Urinary bladder (tissue), 4 donors: ENCODE measurements around the gene THRAP3. TPM values are rescaled to one million over a fixed set of nuclear protein-coding genes. Genes with fewer than 3 reads are reported as not detected.
A peak's percentile ranks its signal among the peaks of the same experiment; 100 is the strongest.
"Not testable (repeated sequence)": the region's sequence is repeated elsewhere in the genome, so short reads cannot be mapped to it uniquely, and the experiment has no call there.

Experiments used
- DNase-seq: peaks from one replicate; pipeline ENCODE4 v3.0.0-alpha.2; 2015; ENCODE audit errors: extremely low spot score
- H3K27ac ChIP-seq: one replicate; pipeline ENCODE4 v1.5.1; 2013; ENCODE audit warnings: low read depth, mild to moderate bottlenecking, moderate library complexity
- H3K36me3 ChIP-seq: one replicate; pipeline ENCODE4 v1.6.1; 2013; ENCODE audit warnings: mild to moderate bottlenecking, moderate library complexity; ENCODE audit not compliant: insufficient read depth
- H3K4me1 ChIP-seq: one replicate; pipeline ENCODE4 v1.6.1; 2013; ENCODE audit warnings: mild to moderate bottlenecking, moderate library complexity; ENCODE audit not compliant: insufficient read depth
- H3K4me3 ChIP-seq: one replicate; pipeline ENCODE4 v1.5.1; 2013; ENCODE audit warnings: low read depth, low read length
- WGBS: extraction: QIAGEN DNeasy Blood & Tissue Kit; methylation state at CpG from one replicate; pipeline ENCODE4 v1.1.7; 2013; 5-methylcytosine and 5-hydroxymethylcytosine counted together
- polyA plus RNA-seq: library from polyadenylated mRNA; stranded (reverse); fragments of 200-250 nt; gene quantifications from one replicate; pipeline ENCODE4 v1.2.3, GENCODE V29; 2013
- total RNA-seq: library from RNA; depleted of rRNA; stranded (reverse); fragments of >200 nt; gene quantifications from one replicate; pipeline ENCODE4 v1.2.3, GENCODE V29; 2014
- donor health status: healthy with polysubstance abuse.
- donor health status: healthy.

THRAP3 gene
- total and polyA plus RNA-seq, 2 donors = 52.4 to 67.3 TPM

DNA sequence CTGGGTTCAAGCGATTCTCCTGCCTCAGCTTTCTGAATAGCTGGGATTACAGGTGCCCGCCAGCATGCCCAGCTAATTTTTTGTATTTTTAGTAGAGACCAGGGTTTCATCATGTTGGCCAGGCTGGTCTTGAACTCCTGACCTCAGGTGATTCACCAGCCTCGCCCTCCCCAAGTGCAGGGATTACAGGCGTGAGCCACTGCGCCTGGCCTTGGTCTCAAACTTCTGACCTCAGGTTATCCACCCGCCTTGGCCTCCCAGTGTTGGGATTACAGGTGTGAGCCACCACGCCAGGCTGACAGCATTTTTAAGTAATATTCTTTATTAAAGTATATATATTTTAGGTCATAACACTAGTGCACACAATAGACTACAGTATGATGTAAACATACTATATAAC is 2.3 kb upstream of the THRAP3 start:
- not testable (repeated sequence) for H3K4me1 ChIP-seq, H3K36me3 ChIP-seq, H3K4me3 ChIP-seq, H3K27ac ChIP-seq, DNase-seq
- 97% methylated on average over 7 of the region's 7 CpGs for WGBS

DNA sequence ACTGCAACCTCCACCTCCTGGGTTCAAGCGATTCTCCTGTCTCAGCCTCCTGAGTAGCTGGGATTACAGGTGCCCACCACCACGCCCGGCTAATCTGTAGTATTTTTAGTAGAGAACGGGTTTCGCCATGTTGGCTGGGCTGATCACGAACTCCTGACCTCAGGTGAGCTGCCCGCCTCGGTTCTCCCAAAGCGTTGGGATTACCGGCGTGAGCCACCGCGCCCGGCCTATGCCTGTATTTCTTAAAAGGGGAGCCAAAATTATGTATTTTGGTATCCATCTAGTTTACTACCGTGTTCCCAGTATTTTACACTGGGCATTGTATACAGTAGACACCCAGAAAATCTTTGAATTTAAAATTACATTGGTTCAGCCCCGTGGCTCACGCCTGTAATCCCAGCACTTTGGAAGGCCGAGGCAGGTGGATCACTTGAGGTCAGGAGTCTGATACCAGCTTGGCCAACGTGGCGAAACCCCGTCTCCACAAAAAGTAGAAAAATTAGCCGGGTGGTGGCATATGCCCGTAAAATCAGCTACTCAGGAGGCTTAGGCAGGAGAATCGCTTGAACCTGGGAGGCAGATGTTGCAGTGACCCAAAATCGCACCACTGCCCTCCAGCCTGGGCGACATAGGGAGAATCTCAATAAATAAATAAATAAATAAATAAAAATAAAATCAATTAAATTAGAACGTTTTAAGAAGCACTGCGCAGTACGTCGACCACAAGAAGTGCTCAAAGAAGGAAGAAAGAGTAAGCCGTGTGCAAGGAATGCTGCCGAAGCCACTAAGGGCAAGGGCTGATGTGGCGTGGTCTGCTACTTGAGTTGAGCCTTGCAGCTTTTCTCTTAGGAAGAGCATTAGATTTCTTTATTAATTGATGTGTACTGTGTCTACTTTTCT is 1.5 kb upstream of the THRAP3 start:
- peaks cover 5% of the 10 kb centered on the region for H3K4me1 ChIP-seq
- 81% methylated on average over 33 of the region's 33 CpGs for WGBS
- DNase-seq = no peak
- H3K27ac ChIP-seq = peak overlapping the region; percentile 93
- H3K36me3 ChIP-seq = no peaks in the 10 kb centered on the region
- H3K4me3 ChIP-seq = no peak overlapping the region

DNA sequence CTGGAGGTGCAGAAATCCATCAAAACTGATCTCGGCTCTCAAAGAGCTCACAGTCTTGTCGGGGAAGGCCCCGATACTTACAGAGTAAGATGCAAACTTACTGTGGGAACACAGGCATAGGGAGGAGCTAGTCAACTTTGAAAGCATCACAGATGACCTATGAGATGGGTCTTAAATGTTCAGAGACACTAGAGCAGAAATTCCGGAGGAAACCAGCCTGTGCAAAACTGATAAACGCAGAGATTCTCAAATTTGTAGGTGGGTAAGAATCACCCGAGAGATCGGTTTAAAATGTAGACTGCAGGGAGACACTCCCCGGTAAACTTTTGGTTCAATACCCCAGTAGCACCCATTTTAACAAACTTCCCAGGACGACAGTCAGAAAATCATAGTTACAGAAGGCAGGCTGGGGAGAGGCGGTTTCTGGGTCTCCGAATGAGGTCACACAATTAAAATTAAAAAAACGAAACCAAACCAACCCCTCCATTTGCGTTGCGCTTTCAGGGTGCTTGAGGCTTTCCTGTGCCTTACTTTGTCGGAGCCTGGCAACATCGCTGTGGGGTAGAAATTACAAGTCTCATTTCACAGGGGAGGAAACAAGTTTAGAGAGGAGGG is 755 bp upstream of the THRAP3 start:
- Histone ChIP-seq H3K36me3 (no peaks in the 10 kb centered on the region), H3K4me1 (peaks cover 5% of the 10 kb centered on the region), H3K27ac (peak overlapping the region; percentile 93), H3K4me3 (peak overlapping the region; percentile 43)
- WGBS = 1% methylated on average over 16 of the region's 16 CpGs
- DNase-seq = peak; percentile 33

DNA sequence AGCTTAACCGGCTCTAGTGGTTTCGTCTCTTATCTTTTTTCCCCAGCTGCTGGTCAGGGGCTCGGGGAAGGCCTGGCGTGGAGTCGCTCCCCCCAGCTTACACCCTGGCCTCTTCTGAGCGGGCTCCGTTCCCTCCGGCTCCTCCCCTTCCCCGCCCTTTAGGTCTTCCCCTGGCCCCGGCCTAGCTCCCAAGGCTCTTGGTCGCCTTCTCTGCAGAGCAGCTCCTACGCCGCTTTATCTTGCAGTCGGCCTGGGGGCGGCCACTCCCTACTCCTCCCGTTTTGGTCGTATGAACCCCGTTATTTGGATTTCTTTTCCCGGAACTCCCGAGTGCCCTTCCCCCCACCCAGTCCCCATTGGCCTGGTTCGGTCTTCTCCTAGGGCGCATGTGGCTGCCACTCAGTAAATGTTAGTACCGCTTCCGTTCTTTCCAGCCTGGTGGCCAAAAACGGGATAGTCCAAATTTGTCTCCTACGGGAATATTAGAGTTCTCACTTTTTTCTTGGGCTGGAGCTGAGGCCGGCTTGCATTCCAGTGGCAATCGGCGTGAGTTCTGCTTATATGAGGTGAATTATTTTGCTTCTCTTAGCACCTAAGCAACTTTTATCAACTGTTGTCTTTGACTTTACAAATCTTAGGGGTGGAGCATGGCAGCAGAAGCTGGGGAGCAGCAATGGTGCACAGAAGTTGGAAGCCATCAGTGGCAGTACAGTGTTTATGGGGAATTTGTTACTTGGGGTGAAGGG is 467 bp downstream of the THRAP3 start:
- H3K4me1 ChIP-seq = peaks cover 5% of the 10 kb centered on the region
- peak overlapping the region; percentile 91 for H3K27ac ChIP-seq
- H3K36me3 ChIP-seq = no peaks in the 10 kb centered on the region
- under 1% methylated on average over 29 of the region's 29 CpGs for WGBS
- H3K4me3 ChIP-seq = peak overlapping the region; percentile 61
- DNase-seq = peak; percentile 35

DNA sequence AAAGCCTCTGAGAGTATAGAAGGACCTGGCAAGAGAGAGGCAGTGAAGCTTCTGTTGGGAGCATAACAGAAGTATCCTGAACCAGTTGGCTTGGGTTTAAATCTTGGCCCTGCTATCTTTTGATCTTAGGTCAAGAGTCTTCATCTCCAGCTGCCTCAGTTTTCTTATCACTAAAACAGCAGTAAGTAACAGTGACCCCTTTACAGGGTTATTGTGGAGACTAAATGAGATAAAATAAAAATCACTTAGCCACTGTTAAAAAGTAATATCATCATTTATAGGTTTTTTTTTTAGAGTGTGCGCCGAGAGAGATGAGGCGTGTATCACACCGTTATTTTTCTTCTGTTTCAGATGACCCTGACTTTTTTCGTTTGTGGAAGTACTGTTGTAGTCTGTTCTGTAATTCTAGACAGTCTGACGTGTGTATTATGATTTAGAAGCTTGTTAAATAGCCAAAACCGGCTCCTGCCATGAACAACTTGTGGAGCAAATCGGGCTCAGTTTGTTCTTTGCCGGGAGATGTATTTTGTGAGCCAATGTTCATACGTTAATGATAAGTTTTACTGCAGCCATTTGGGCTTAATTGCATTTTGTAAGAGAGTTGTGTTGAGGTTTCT is 1.1 kb downstream of the THRAP3 start:
- Histone ChIP-seq H3K4me1 (peaks cover 5% of the 10 kb centered on the region), H3K36me3 (no peaks in the 10 kb centered on the region), H3K27ac (no peak overlapping the region), H3K4me3 (peak overlapping the region; percentile 61)
- WGBS = 24% methylated on average over 10 of the region's 10 CpGs
- DNase-seq = no peak

DNA sequence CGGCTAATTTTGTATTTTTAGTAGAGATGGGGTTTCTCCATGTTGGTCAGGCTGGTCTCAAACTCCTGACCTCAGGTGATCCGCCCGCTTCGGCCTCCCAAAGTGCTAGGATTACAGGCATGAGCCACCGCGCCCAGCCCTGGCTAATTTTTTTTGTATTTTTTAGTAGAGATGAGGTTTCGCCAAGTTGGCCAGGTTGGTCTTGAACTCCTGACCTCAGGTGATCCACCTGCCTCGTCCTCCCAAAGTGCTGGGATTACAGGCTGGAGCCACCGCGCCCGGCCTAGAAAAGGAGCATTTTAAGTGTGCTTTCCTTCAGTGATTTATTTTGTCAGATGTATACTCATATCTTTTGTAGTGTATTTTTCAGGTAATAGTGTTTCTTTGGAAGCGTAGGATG is 6.0 kb downstream of the THRAP3 start:
- not testable (repeated sequence) for H3K4me1 ChIP-seq, H3K36me3 ChIP-seq, H3K27ac ChIP-seq, DNase-seq, H3K4me3 ChIP-seq
- 93% methylated on average over 12 of the region's 12 CpGs for WGBS

DNA sequence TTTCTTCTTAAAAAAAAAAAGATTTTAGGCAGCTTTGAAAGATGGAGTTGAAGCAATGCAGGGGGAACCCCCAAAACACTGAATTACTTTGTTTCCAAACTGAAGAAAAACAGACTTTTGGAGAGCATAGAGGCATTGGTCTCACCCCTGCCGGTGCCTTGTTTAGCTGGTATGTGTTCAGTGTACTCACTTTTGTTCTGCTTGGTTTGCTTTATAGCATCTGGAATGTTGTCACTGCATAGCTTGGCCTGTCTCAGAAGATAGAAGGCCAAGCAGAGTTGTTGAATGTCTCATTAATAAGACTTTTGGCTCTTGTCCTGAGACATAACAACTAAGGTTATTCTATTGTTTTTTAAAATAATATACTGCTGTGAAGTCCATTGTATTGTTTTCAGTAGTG is 6.9 kb downstream of the THRAP3 start:
- no peaks in the 10 kb centered on the region for H3K36me3 ChIP-seq
- H3K4me3 ChIP-seq = no peak overlapping the region
- no peak overlapping the region for H3K27ac ChIP-seq
- DNase-seq = no peak
- WGBS = 83% methylated on average over 1 of the region's 1 CpG
- H3K4me1 ChIP-seq = peaks cover 2% of the 10 kb centered on the region

DNA sequence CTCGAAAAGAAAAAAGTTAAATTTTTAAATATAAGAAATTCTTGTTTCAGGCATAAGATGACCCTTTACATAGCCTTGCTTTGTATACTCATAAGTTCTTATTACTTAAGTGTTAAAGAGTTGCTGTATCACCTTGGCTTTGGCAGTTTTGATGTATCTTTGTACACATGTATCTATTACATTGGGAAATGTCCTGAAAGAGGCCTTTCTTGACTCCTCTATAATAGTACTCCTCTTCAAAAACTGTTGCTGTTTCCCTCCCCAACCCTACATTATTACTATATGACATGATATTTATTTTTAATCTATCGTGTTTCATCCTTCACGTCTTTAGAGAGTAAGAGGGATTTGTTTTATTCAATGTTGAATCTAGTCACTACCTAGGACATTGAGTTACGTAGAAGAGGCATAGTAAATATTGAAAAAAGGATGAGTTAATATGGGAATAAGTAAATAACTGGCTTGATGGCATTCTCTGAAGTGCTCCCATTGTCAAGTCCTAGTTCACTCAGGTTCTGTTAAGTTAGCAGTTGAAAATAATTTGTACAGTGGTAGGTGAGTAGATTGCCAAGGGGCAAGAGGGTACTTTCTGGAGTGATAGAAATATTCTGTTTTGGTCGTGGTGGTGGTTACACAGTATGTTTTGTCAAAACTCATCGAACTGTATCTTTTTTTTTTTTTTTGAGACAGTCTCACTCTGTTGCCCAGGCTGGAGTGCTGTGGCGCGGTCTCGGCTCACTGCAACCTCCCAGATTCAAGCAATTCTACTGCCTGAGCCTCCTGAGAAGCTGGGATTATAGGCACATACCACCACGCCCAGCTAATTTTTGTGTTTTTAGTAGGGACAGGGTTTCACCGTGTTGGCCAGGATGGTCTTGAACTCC is 8.2 kb downstream of the THRAP3 start:
- no peak for DNase-seq
- WGBS = 86% methylated on average over 11 of the region's 11 CpGs
- Histone ChIP-seq H3K36me3 (no peaks in the 10 kb centered on the region), H3K4me3 (no peak overlapping the region), H3K4me1 (peaks cover 2% of the 10 kb centered on the region), H3K27ac (no peak overlapping the region)

DNA sequence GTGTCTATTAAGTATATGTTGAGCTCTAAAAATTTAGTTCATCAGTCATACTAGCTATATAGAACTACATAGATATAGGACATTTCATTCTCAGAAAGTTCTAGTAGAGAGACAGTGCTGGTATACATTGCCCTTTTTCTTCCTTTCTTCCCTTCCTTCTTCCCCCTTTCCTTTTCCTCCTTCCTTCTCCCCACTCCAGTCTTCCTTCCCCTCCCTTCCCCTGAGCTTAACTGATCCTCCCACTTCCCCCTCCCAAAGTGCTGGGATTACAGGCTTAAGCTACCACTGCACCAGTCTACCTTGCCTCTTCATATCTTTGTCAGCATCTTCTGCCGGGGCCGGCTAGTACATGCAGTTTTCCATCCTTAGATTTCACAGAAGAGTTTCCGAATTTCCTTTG is 12.1 kb downstream of the THRAP3 start:
- Histone ChIP-seq H3K4me1 (no peaks in the 10 kb centered on the region), H3K36me3 (peaks cover 2% of the 10 kb centered on the region), H3K27ac (peak overlapping the region; percentile 23), H3K4me3 (no peak overlapping the region)
- no peak for DNase-seq
- 67% methylated on average over 3 of the region's 3 CpGs for WGBS

DNA sequence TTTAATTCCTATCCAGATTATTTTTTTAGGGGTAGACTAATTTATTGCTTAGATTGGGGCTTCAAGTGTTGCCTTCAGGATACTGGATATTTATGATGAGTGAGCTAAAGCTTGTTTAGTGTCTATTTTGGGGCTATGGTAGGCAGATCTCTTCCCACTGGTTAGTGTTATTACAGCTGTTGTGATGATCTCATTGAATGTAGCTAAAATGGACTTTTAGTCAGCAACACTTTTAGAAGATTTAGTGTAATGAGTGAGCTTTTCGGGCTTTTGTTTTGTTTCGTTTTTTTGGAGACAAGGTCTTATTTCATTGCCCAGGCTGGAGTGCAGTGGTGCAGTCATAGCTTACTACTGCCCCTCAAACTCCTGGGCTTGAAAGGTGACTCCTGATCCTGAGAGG is 14.2 kb downstream of the THRAP3 start:
- H3K4me3 ChIP-seq = no peak overlapping the region
- H3K4me1 ChIP-seq = no peaks in the 10 kb centered on the region
- no peak overlapping the region for H3K27ac ChIP-seq
- peaks cover 2% of the 10 kb centered on the region for H3K36me3 ChIP-seq
- no peak for DNase-seq
- WGBS = 63% methylated on average over 2 of the region's 2 CpGs

DNA sequence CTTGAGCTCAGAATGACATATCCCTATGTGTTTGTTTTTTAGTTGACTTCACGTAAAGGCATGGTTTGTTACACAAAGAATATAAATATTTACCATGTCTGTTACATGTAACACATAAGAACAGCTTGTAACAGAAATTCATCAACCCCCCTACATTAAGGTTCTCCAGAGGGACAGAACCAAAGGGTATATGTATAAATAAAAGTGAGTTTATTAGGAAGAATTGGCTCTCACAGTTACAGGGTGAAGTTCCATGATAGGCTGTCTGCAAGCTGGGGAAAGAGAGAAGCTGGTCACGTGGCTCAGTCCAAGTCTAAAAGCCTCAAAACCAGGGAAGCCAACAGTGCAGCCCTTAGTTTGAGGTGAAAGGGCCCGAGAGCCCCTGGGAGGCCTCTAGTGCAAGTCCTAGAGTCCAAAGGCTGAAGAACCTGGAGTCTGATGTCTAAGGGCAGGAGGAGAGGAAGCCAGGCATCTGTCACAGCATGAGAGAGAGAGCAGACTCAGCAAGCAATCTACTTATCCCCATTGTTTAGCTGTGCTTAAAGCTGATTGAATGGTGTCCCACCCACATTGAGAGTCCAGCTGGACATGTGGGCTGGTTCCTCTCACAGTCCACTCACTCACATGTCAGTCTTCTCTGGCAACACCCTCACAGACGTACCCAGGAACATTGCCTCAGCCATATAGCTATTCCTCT is 15.8 kb downstream of the THRAP3 start:
- peaks cover 2% of the 10 kb centered on the region for H3K36me3 ChIP-seq
- no peaks in the 10 kb centered on the region for H3K4me1 ChIP-seq
- WGBS = 29% methylated on average over 4 of the region's 4 CpGs
- no peak for DNase-seq
- no peak overlapping the region for H3K27ac ChIP-seq
- no peak overlapping the region for H3K4me3 ChIP-seq

DNA sequence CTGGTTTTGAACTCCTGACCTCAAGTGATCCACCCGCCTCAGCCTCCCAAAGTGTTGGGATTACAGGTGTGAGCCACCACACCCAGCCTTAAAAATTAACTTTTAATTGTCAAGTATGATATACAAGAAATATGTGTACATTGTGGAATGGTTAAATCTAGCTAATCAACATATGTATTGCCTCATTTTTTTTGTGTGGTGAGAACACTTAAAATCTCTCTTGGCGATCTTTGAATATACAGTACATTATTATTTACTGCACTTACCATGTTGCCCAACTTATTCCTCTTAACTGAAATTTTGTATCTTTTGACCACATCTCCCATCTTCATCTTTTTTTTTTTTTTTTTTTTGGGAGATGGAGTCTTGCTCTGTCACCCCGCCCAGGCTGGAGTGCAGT is 23.3 kb downstream of the THRAP3 start:
- H3K4me3 ChIP-seq = no peak overlapping the region
- H3K4me1 ChIP-seq = peaks cover 3% of the 10 kb centered on the region
- no peak for DNase-seq
- no peaks in the 10 kb centered on the region for H3K36me3 ChIP-seq
- no peak overlapping the region for H3K27ac ChIP-seq
- WGBS = 93% methylated on average over 3 of the region's 3 CpGs
